GM23338 (cell line): ENCODE measurements around the gene SLC34A3. TPM values are rescaled to one million over a fixed set of nuclear protein-coding genes. Genes with fewer than 3 reads are reported as not detected.

ENCODE experiments used
- ATAC-seq: fragments of 200-7000 bp; cut with Tn5 transposase; 3 replicates; pipeline ENCODE4 v1.9.1; 2020
- DNase-seq: peaks from one replicate; pipeline ENCODE4 v3.0.0-alpha.2; 2015; ENCODE audit warnings: low spot score
- H2AFZ ChIP-seq: fragments of 200-600 bp; sonication (generic); 2 replicates; pipeline ENCODE4 v1.8.0; 2016; ENCODE audit warnings: antibody characterized with exemption, mild to moderate bottlenecking, moderate library complexity
- H3F3A ChIP-seq: fragments of 200-600 bp; sonication (generic); replicated peaks from 2 replicates; pipeline ENCODE4 v1.8.0; 2017; ENCODE audit warnings: antibody characterized with exemption, mixed run types, low read depth
- H3K27ac ChIP-seq: fragments of 200-600 bp; sonication (generic); 2 replicates; pipeline ENCODE4 v1.6.1; 2016; ENCODE audit warnings: low read depth
- H3K27me3 ChIP-seq: fragments of 200-600 bp; sonication (generic); 2 replicates; pipeline ENCODE4 v1.8.0; 2016; ENCODE audit warnings: mild to moderate bottlenecking, mixed run types, moderate library complexity; ENCODE audit not compliant: insufficient read depth
- H3K36me3 ChIP-seq: fragments of 200-600 bp; sonication (generic); 2 replicates; pipeline ENCODE4 v1.8.0; 2016; ENCODE audit warnings: mild to moderate bottlenecking; ENCODE audit not compliant: insufficient read depth
- H3K4me1 ChIP-seq: fragments of 200-600 bp; sonication (generic); 2 replicates; pipeline ENCODE4 v1.8.0; 2016; ENCODE audit warnings: mild to moderate bottlenecking, moderate library complexity; ENCODE audit not compliant: insufficient read depth
- H3K4me2 ChIP-seq: fragments of 200-600 bp; sonication (generic); 2 replicates; pipeline ENCODE4 v1.7.1; 2017; ENCODE audit warnings: mixed run types
- H3K4me3 ChIP-seq: fragments of 200-600 bp; sonication (generic); 2 replicates; pipeline ENCODE4 v1.6.1; 2016; ENCODE audit warnings: mixed run types
- H3K79me2 ChIP-seq: fragments of 200-600 bp; sonication (generic); replicated peaks from 2 replicates; pipeline ENCODE4 v1.8.0; 2017; ENCODE audit warnings: mild to moderate bottlenecking; ENCODE audit not compliant: insufficient read depth
- H3K9me2 ChIP-seq: fragments of 200-600 bp; sonication (generic); 2 replicates; pipeline ENCODE4 v1.8.0; 2017; ENCODE audit not compliant: insufficient read depth
- H4K20me1 ChIP-seq: fragments of 200-600 bp; sonication (generic); replicated peaks from 2 replicates; pipeline ENCODE4 v1.8.0; 2017; ENCODE audit warnings: mild to moderate bottlenecking; ENCODE audit not compliant: insufficient read depth
- H3K27ac Mint-ChIP-seq: 2 replicates; pipeline ENCODE4 v1.8.0; 2020; ENCODE audit warnings: inconsistent platforms, mild to moderate bottlenecking, moderate library complexity, mixed read lengths
- H3K27me3 Mint-ChIP-seq: 3 replicates; pipeline ENCODE4 v1.8.0; 2022; ENCODE audit warnings: low read depth, mild to moderate bottlenecking, moderate library complexity, mixed read lengths, inconsistent platforms; ENCODE audit not compliant: insufficient read depth, poor library complexity
- H3K36me3 Mint-ChIP-seq: 3 replicates; pipeline ENCODE4 v1.8.0; 2021; ENCODE audit warnings: low read depth, mild to moderate bottlenecking, inconsistent platforms, moderate library complexity, mixed read lengths
- H3K4me1 Mint-ChIP-seq: 3 replicates; pipeline ENCODE4 v1.8.0; 2020; ENCODE audit warnings: mild to moderate bottlenecking, inconsistent platforms, mixed read lengths
- H3K4me3 Mint-ChIP-seq: 3 replicates; pipeline ENCODE4 v1.8.0; 2021; ENCODE audit warnings: moderate library complexity, mild to moderate bottlenecking, inconsistent platforms, mixed read lengths
- H3K9me3 Mint-ChIP-seq: 3 replicates; pipeline ENCODE4 v1.8.0; 2020; ENCODE audit warnings: moderate library complexity, mild to moderate bottlenecking, inconsistent platforms, mixed read lengths
- CTCF ChIP-seq, 2 experiments: fragments of 200-600 bp in 1 of 2; sonication (generic) in 1 of 2; conservative IDR thresholded peaks; 2 replicates each; pipeline versions ENCODE4 v1.5.1 to v1.6.1; 2016 to 2017; ENCODE audit warnings: antibody characterized with exemption in 2 of 2, low read depth in 2 of 2, mild to moderate bottlenecking in 2 of 2, moderate library complexity in 1 of 2
- EZH2 ChIP-seq: fragments of 200-600 bp; sonication (generic); IDR thresholded peaks from one replicate; pipeline ENCODE4 v1.8.0; 2017; ENCODE audit warnings: antibody characterized with exemption, mild to moderate bottlenecking, low read depth; ENCODE audit not compliant: unreplicated experiment
- EZH2phosphoT487 ChIP-seq: fragments of 200-600 bp; sonication (generic); IDR thresholded peaks from one replicate; pipeline ENCODE4 v1.8.1; 2018; ENCODE audit warnings: antibody characterized with exemption; ENCODE audit not compliant: unreplicated experiment
- JUNB ChIP-seq: IDR thresholded peaks from one replicate; pipeline ENCODE4 v1.6.1; 2016; ENCODE audit warnings: antibody characterized with exemption; ENCODE audit not compliant: unreplicated experiment
- NANOG ChIP-seq: IDR thresholded peaks from 2 replicates; pipeline ENCODE4 v1.6.1; 2016; ENCODE audit warnings: antibody characterized with exemption, borderline replicate concordance
- REST ChIP-seq: IDR thresholded peaks from one replicate; pipeline ENCODE4 v1.6.1; 2018; ENCODE audit warnings: antibody characterized with exemption; ENCODE audit not compliant: unreplicated experiment
- ZNF114 ChIP-seq: fragments of 250-450 bp; sonication (Bioruptor Pico); IDR thresholded peaks from 2 replicates; pipeline ENCODE4 v1.5.0; 2020; ENCODE audit warnings: mild to moderate bottlenecking, moderate library complexity
- ZNF331 ChIP-seq: fragments of 250-450 bp; sonication (Bioruptor Pico); IDR thresholded peaks from 2 replicates; pipeline ENCODE4 v1.5.0; 2020; ENCODE audit warnings: low read depth, mild to moderate bottlenecking, moderate library complexity
- polyA plus RNA-seq: library from polyadenylated mRNA; unstranded; fragments of >200 nt; fragmentation: Nextera tagmentation; extraction: Ambion mirVana; gene quantifications from 2 replicates; pipeline ENCODE4 v1.2.1, GENCODE V29; 2016
- total RNA-seq: library from RNA; depleted of rRNA; stranded (reverse); fragments of >200 nt; shearing (Covaris generic); gene quantifications from 2 replicates; pipeline ENCODE4 v1.2.3, GENCODE V29; 2014

SLC34A3 gene
- total and polyA plus RNA-seq, 2 experiments from 2014 or later: not detected

- TF ChIP-seq CTCF (conservative IDR thresholded peaks at IDR 0.05; ENCODE audit: low read depth in 2 of 2): no peak
- TF ChIP-seq EZH2phosphoT487: no peak
- no peak for TF ChIP-seq NANOG
- no peak for TF ChIP-seq ZNF114
- TF ChIP-seq REST: no peak
Observed at GRCh38 chr9:137220317-137221094, 10.2 kb upstream of the SLC34A3 start (continued).

GRCh38 chr9:137221095-137221505 is 9.6 kb upstream of the SLC34A3 start:
- peaks cover 3% of the 10 kb centered on the region; the same call in 1 of the 2 replicates for H3K4me1 ChIP-seq
- DNase-seq: no peak
- H3K79me2 ChIP-seq: no peaks in the 10 kb centered on the region
- no peak overlapping the region for H3K27ac ChIP-seq
- H2AFZ ChIP-seq: no peak overlapping the region
- peaks cover 7% of the 10 kb centered on the region; the same call in 2 of the 3 replicates for H3K4me1 Mint-ChIP-seq
- no peak overlapping the region for H3K27ac Mint-ChIP-seq
- H3K4me3 Mint-ChIP-seq: peak overlapping the region; percentile 30; the same call in 1 of the 3 replicates
- peak overlapping the region; percentile 73; the same call in 1 of the 2 replicates for H3K4me2 ChIP-seq
- H3K36me3 ChIP-seq: no peaks in the 10 kb centered on the region
- peak overlapping the region; percentile 58 for H3K4me3 ChIP-seq
- H4K20me1 ChIP-seq: no peaks in the 10 kb centered on the region
- no peaks in the 10 kb centered on the region for H3K9me2 ChIP-seq
- TF ChIP-seq ZNF114 (no peak), JUNB (no peak), ZNF331 (CRISPR knock-in tag) (no peak), EZH2 (no peak), EZH2phosphoT487 (no peak)
- no peaks in the 10 kb centered on the region; the same call in 2 of the 3 replicates for H3K36me3 Mint-ChIP-seq
- H3K27me3 Mint-ChIP-seq: no peaks in the 10 kb centered on the region
- ATAC-seq: no peak
- H3F3A ChIP-seq: 0 out of 2 replicates have a peak, but pooled peaks cover 9% of the 10 kb centered on the region
- peaks cover 9% of the 10 kb centered on the region; the same call in 1 of the 2 replicates for H3K27me3 ChIP-seq
- no peaks in the 10 kb centered on the region for H3K9me3 Mint-ChIP-seq
